IPS-NIHi7 (cell line): ENCODE results near the gene SPATS2.
A peak's percentile ranks its signal among the peaks of the same experiment; 100 is the strongest.
"Not testable (repeated sequence)": the region's sequence is repeated elsewhere in the genome, so short reads cannot be mapped to it uniquely, and the experiment has no call there.

Experiments
- DNase-seq: peaks from one replicate; pipeline ENCODE4 v3.0.0; 2012; ENCODE audit warnings: mixed read lengths; ENCODE audit errors: extremely low spot score

SPATS2 gene

GRCh38 chr12:49512546-49512945 lies 145.3 kb downstream of the SPATS2 start:
- DNase-seq = no peak

GRCh38 chr12:49515266-49515665 lies 148.0 kb downstream of the SPATS2 start:
- DNase-seq = no peak

GRCh38 chr12:49518914-49519573 lies 151.8 kb downstream of the SPATS2 start:
- DNase-seq = no peak

- DNase-seq = no peak
Measured at GRCh38 chr12:49519574-49519936, 152.3 kb downstream of the SPATS2 start.

- DNase-seq = no peak
Measured at GRCh38 chr12:49521389-49521788, 154.1 kb downstream of the SPATS2 start.

GRCh38 chr12:49524660-49525324 lies 157.5 kb downstream of the SPATS2 start:
- DNase-seq = no peak

GRCh38 chr12:49525942-49526341 lies 158.7 kb downstream of the SPATS2 start:
- DNase-seq = no peak

- no peak for DNase-seq
Measured at GRCh38 chr12:49527361-49528130, 160.3 kb downstream of the SPATS2 start.

- DNase-seq = no peak
Measured at GRCh38 chr12:49529414-49529813, 162.2 kb downstream of the SPATS2 start.

GRCh38 chr12:49531745-49532144 lies 164.5 kb downstream of the SPATS2 start:
- no peak for DNase-seq

GRCh38 chr12:49533331-49533730 lies 166.1 kb downstream of the SPATS2 start:
- no peak for DNase-seq

GRCh38 chr12:49534122-49534521 lies 166.9 kb downstream of the SPATS2 start:
- not testable (repeated sequence) for DNase-seq

- no peak for DNase-seq
Measured at GRCh38 chr12:49534731-49535278, 167.5 kb downstream of the SPATS2 start.

GRCh38 chr12:49535921-49536525 lies 168.8 kb downstream of the SPATS2 start:
- DNase-seq = no peak

- no peak for DNase-seq
Measured at GRCh38 chr12:49536526-49537071, 169.3 kb downstream of the SPATS2 start.

- DNase-seq = no peak
Measured at GRCh38 chr12:49537231-49537751, 170.0 kb downstream of the SPATS2 start.

GRCh38 chr12:49537752-49538509 lies 170.7 kb downstream of the SPATS2 start:
- DNase-seq = no peak

- peak; percentile 82 for DNase-seq
Measured at GRCh38 chr12:49538510-49539403, 171.5 kb downstream of the SPATS2 start, which contains the start of gene KCNH3. Gene KCNH3 (plus strand): TSS chr12:49539030. CDS start chr12:49539417, 387 bp downstream.

- DNase-seq = no peak
Measured at GRCh38 chr12:49539406-49540228, 172.4 kb downstream of the SPATS2 start.
